ENCODE measurements around the gene FBXL5.
"Not testable (repeated sequence)": the region's sequence is repeated elsewhere in the genome, so short reads cannot be mapped to it uniquely, and the experiment has no call there.

The FBXL5 gene

GRCh38 chr4:15649914-15650545 lies 5.1 kb downstream of the FBXL5 start:
- peak in 1 of 2 experiments; percentile 11 for DNase-seq (ENCODE audit: low read depth in 2 of 2)

GRCh38 chr4:15648600-15648999 lies 6.6 kb downstream of the FBXL5 start:
- no peak for DNase-seq (ENCODE audit: low read depth in 2 of 2)

- no peak for DNase-seq (ENCODE audit: low read depth in 2 of 2)
Observed at GRCh38 chr4:15638418-15638817, 16.7 kb downstream of the FBXL5 start.

GRCh38 chr4:15636818-15637217 lies 18.3 kb downstream of the FBXL5 start:
- DNase-seq (ENCODE audit: low read depth in 2 of 2): no peak

- DNase-seq (ENCODE audit: low read depth in 2 of 2): not testable (repeated sequence)
Observed at GRCh38 chr4:15617407-15617806, 37.8 kb downstream of the FBXL5 start.

GRCh38 chr4:15614891-15615290 lies 40.3 kb downstream of the FBXL5 start:
- DNase-seq (ENCODE audit: low read depth in 2 of 2): not testable (repeated sequence)

- no peak for DNase-seq (ENCODE audit: low read depth in 2 of 2)
Observed at GRCh38 chr4:15612136-15612535, 43.0 kb downstream of the FBXL5 start.

GRCh38 chr4:15610855-15611254 lies 44.3 kb downstream of the FBXL5 start:
- DNase-seq (ENCODE audit: low read depth in 2 of 2): no peak

- DNase-seq (ENCODE audit: low read depth in 2 of 2): no peak
Observed at GRCh38 chr4:15605537-15605936, 49.6 kb downstream of the FBXL5 start.

GRCh38 chr4:15601862-15602261 lies 53.3 kb downstream of the FBXL5 start:
- DNase-seq (ENCODE audit: low read depth in 2 of 2): no peak

- DNase-seq (ENCODE audit: low read depth in 2 of 2): no peak
Observed at GRCh38 chr4:15600176-15600575, 55.0 kb downstream of the FBXL5 start.

GRCh38 chr4:15598644-15599043 lies 56.5 kb downstream of the FBXL5 start:
- peak in 1 of 2 experiments; percentile 7 for DNase-seq (ENCODE audit: low read depth in 2 of 2)

- no peak for DNase-seq (ENCODE audit: low read depth in 2 of 2)
Observed at GRCh38 chr4:15592799-15593198, 62.4 kb downstream of the FBXL5 start.

- DNase-seq (ENCODE audit: low read depth in 2 of 2): no peak
Observed at GRCh38 chr4:15587649-15588048, 67.5 kb downstream of the FBXL5 start.

GRCh38 chr4:15586066-15586465 lies 69.1 kb downstream of the FBXL5 start:
- DNase-seq (ENCODE audit: low read depth in 2 of 2): no peak

- DNase-seq (ENCODE audit: low read depth in 2 of 2): no peak
Observed at GRCh38 chr4:15585331-15585730, 69.8 kb downstream of the FBXL5 start.

GRCh38 chr4:15584785-15585184 lies 70.4 kb downstream of the FBXL5 start:
- DNase-seq (ENCODE audit: low read depth in 2 of 2): no peak

GRCh38 chr4:15577508-15577907 lies 77.6 kb downstream of the FBXL5 start:
- no peak for DNase-seq (ENCODE audit: low read depth in 2 of 2)

- no peak for DNase-seq (ENCODE audit: low read depth in 2 of 2)
Observed at GRCh38 chr4:15575966-15576365, 79.2 kb downstream of the FBXL5 start.

GRCh38 chr4:15569746-15570145 lies 85.4 kb downstream of the FBXL5 start:
- no peak for DNase-seq (ENCODE audit: low read depth in 2 of 2)

- DNase-seq (ENCODE audit: low read depth in 2 of 2): no peak
Observed at GRCh38 chr4:15568821-15569220, 86.3 kb downstream of the FBXL5 start.

- no peak for DNase-seq (ENCODE audit: low read depth in 2 of 2)
Observed at GRCh38 chr4:15563871-15564270, 91.3 kb downstream of the FBXL5 start.

- DNase-seq (ENCODE audit: low read depth in 2 of 2): no peak
Observed at GRCh38 chr4:15562623-15563022, 92.5 kb downstream of the FBXL5 start.

- DNase-seq (ENCODE audit: low read depth in 2 of 2): no peak
Observed at GRCh38 chr4:15562114-15562513, 93.0 kb downstream of the FBXL5 start.
